ENCODE data around the gene EP300.
A peak's percentile ranks its signal among the peaks of the same experiment; 100 is the strongest.

GRCh38 chr22:41204992-41205900 is 112.9 kb downstream of the EP300 start, which contains the start of gene L3MBTL2:
- TF ChIP-seq POLR2AphosphoS5 (IDR thresholded peaks at IDR 0.05; ENCODE audit: borderline replicate concordance, low read depth, low read length) (peak; percentile 86), EZH2 (IDR thresholded peaks at IDR 0.05) (no peak)

Data from SK-N-MC (cell line).